ENCODE data around the gene ECHDC3. TPM values are rescaled to one million over a fixed set of nuclear protein-coding genes. Genes with fewer than 3 reads are reported as not detected.

Gene ECHDC3
- total RNA-seq, 1 experiment from 2014 or later: 8.9 TPM

DNA sequence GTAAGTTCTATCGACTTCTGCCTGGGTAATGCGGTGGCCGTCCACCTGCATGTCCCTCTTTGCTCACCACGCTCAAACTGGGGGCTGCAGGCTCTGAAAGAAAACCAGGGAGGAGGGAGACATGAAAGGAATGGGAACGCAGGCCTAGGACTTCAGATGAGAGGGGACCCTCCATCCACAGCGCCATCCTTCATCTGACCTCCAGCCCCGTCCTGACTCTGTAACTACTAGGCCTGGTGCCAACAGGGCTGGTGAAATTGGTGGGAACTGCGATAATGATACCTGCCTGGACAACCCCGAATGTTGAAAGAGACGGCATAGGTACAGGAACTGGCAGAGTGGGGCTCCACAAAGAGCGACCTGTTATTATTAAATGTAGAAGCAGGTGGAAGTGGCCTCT is 1.3 kb upstream of the ECHDC3 start:
- DNase-seq (ENCODE audit: low spot score): no peak
- no peaks in the 10 kb centered on the region for H3K36me3 ChIP-seq (ENCODE audit: insufficient read depth, low read length, poor library complexity, severe bottlenecking)
- CTCF ChIA-PET: no interaction called here
- H3K4me1 ChIP-seq (ENCODE audit: insufficient read depth, low read length, poor library complexity, severe bottlenecking): peaks cover 5% of the 10 kb centered on the region
- no peak overlapping the region for H3K27ac ChIP-seq (ENCODE audit: low read depth, low read length, poor library complexity, severe bottlenecking)
- no peaks in the 10 kb centered on the region for H3K27me3 ChIP-seq (replicated peaks; ENCODE audit: insufficient read depth, low read depth, low read length, poor library complexity)
- no peaks in the 10 kb centered on the region for H3K9me3 ChIP-seq (ENCODE audit: low read depth, low read length, poor library complexity, severe bottlenecking)
- no peak overlapping the region for H3K4me3 ChIP-seq (ENCODE audit: low read depth, low read length, poor library complexity, severe bottlenecking)
- POLR2A ChIA-PET (ENCODE audit: low non-redundant PET): no interaction called here
- TF ChIP-seq EZH2 (IDR thresholded peaks at IDR 0.05; ENCODE audit: borderline replicate concordance, low read depth, low read length, poor library complexity, severe bottlenecking): no peak
- TF ChIP-seq, protein P1, sequence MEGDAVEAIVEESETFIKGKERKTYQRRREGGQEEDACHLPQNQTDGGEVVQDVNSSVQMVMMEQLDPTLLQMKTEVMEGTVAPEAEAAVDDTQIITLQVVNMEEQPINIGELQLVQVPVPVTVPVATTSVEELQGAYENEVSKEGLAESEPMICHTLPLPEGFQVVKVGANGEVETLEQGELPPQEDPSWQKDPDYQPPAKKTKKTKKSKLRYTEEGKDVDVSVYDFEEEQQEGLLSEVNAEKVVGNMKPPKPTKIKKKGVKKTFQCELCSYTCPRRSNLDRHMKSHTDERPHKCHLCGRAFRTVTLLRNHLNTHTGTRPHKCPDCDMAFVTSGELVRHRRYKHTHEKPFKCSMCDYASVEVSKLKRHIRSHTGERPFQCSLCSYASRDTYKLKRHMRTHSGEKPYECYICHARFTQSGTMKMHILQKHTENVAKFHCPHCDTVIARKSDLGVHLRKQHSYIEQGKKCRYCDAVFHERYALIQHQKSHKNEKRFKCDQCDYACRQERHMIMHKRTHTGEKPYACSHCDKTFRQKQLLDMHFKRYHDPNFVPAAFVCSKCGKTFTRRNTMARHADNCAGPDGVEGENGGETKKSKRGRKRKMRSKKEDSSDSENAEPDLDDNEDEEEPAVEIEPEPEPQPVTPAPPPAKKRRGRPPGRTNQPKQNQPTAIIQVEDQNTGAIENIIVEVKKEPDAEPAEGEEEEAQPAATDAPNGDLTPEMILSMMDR (conservative IDR thresholded peaks at IDR 0.05; ENCODE audit: low read depth, low read length): no peak
- no TSS peak for BruUV-seq (replicated peaks)
- intact Hi-C loops (cut with micrococcal nuclease; ENCODE audit: unreplicated experiment): loop anchor here (5.0 kb wide), 1 partner anchor 229 kb away; no protein-coding TSS in a partner anchor

GRCh38 chr10:11741608-11742007 is 574 bp upstream of the ECHDC3 start:
- H3K27ac ChIP-seq (ENCODE audit: low read depth, low read length, poor library complexity, severe bottlenecking): no peak overlapping the region
- intact Hi-C loops (cut with micrococcal nuclease; ENCODE audit: unreplicated experiment): loop anchor here (5.0 kb wide), 1 partner anchor 229 kb away; no protein-coding TSS in a partner anchor
- no peak for TF ChIP-seq EZH2 (IDR thresholded peaks at IDR 0.05; ENCODE audit: borderline replicate concordance, low read depth, low read length, poor library complexity, severe bottlenecking)
- TF ChIP-seq, protein P1 (conservative IDR thresholded peaks at IDR 0.05; ENCODE audit: low read depth, low read length): no peak
- H3K27me3 ChIP-seq (replicated peaks; ENCODE audit: insufficient read depth, low read depth, low read length, poor library complexity): no peaks in the 10 kb centered on the region
- H3K9me3 ChIP-seq (ENCODE audit: low read depth, low read length, poor library complexity, severe bottlenecking): no peaks in the 10 kb centered on the region
- CTCF ChIA-PET: no interaction called here
- BruUV-seq (replicated peaks): no TSS peak
- peak overlapping the region; percentile 30 for H3K4me3 ChIP-seq (ENCODE audit: low read depth, low read length, poor library complexity, severe bottlenecking)
- POLR2A ChIA-PET (ENCODE audit: low non-redundant PET): no interaction called here
- H3K36me3 ChIP-seq (ENCODE audit: insufficient read depth, low read length, poor library complexity, severe bottlenecking): no peaks in the 10 kb centered on the region
- H3K4me1 ChIP-seq (ENCODE audit: insufficient read depth, low read length, poor library complexity, severe bottlenecking): peaks cover 5% of the 10 kb centered on the region
- DNase-seq (ENCODE audit: low spot score): no peak

- peaks cover 5% of the 10 kb centered on the region for H3K4me1 ChIP-seq (ENCODE audit: insufficient read depth, low read length, poor library complexity, severe bottlenecking)
- H3K27me3 ChIP-seq (replicated peaks; ENCODE audit: insufficient read depth, low read depth, low read length, poor library complexity): no peaks in the 10 kb centered on the region
- intact Hi-C loops (cut with micrococcal nuclease; ENCODE audit: unreplicated experiment): loop anchor here (5.0 kb wide), 1 partner anchor 231 kb away; no protein-coding TSS in a partner anchor
- ChIA-PET CTCF (no interaction called here), POLR2A (ENCODE audit: low non-redundant PET) (no interaction called here)
- BruUV-seq (replicated peaks): no TSS peak
- TF ChIP-seq, protein P1 (conservative IDR thresholded peaks at IDR 0.05; ENCODE audit: low read depth, low read length): no peak
- no peak for TF ChIP-seq EZH2 (IDR thresholded peaks at IDR 0.05; ENCODE audit: borderline replicate concordance, low read depth, low read length, poor library complexity, severe bottlenecking)
- H3K4me3 ChIP-seq (ENCODE audit: low read depth, low read length, poor library complexity, severe bottlenecking): peak overlapping the region; percentile 66
- no peaks in the 10 kb centered on the region for H3K9me3 ChIP-seq (ENCODE audit: low read depth, low read length, poor library complexity, severe bottlenecking)
- DNase-seq (ENCODE audit: low spot score): no peak
- H3K27ac ChIP-seq (ENCODE audit: low read depth, low read length, poor library complexity, severe bottlenecking): peak overlapping the region; percentile 72
- no peaks in the 10 kb centered on the region for H3K36me3 ChIP-seq (ENCODE audit: insufficient read depth, low read length, poor library complexity, severe bottlenecking)
These were observed 657 bp downstream of the ECHDC3 start for GRCh38 chr10:11742779-11743298.
